Endodermal cell (in vitro differentiated cells): ENCODE measurements around the gene PLCB1. TPM values are rescaled to one million over a fixed set of nuclear protein-coding genes. Genes with fewer than 3 reads are reported as not detected.

Experiments
- DNase-seq: peaks from one replicate; pipeline ENCODE4 v3.0.0-alpha.2; 2017
- H3K27ac ChIP-seq: 2 replicates; pipeline ENCODE4 v1.5.1; 2013; ENCODE audit warnings: mild to moderate bottlenecking, low read depth, low read length, moderate library complexity
- H3K27me3 ChIP-seq: 2 replicates; pipeline ENCODE4 v1.6.1; 2013; ENCODE audit warnings: mild to moderate bottlenecking, low read length, moderate library complexity; ENCODE audit not compliant: insufficient read depth, control insufficient read depth, poor library complexity, severe bottlenecking
- H3K36me3 ChIP-seq: 2 replicates; pipeline ENCODE4 v1.7.0; 2013; ENCODE audit warnings: mild to moderate bottlenecking, low read length, moderate library complexity; ENCODE audit not compliant: control insufficient read depth, insufficient read depth
- H3K4me1 ChIP-seq: one replicate; pipeline ENCODE4 v1.7.0; 2013; ENCODE audit warnings: low read length; ENCODE audit not compliant: control insufficient read depth, insufficient read depth
- H3K4me3 ChIP-seq: 2 replicates; pipeline ENCODE4 v1.5.1; 2013; ENCODE audit warnings: mild to moderate bottlenecking, low read length, moderate library complexity
- H3K9ac ChIP-seq: 2 replicates; pipeline ENCODE4 v1.6.1; 2013; ENCODE audit warnings: mild to moderate bottlenecking, low read length, moderate library complexity; ENCODE audit not compliant: poor library complexity, severe bottlenecking; ENCODE audit errors: extremely low read depth
- H3K9me3 ChIP-seq: 2 replicates; pipeline ENCODE4 v1.6.1; 2013; ENCODE audit warnings: mild to moderate bottlenecking, low read length, moderate library complexity; ENCODE audit not compliant: control insufficient read depth
- H3K27ac Mint-ChIP-seq: 2 replicates; pipeline ENCODE4 v1.8.0; 2020; ENCODE audit warnings: mixed read lengths
- H3K27me3 Mint-ChIP-seq: 2 replicates; pipeline ENCODE4 v1.8.0; 2021; ENCODE audit warnings: mild to moderate bottlenecking, mixed read lengths; ENCODE audit not compliant: insufficient read depth
- H3K36me3 Mint-ChIP-seq: 2 replicates; pipeline ENCODE4 v1.8.0; 2020; ENCODE audit warnings: low read depth, mixed read lengths
- H3K4me1 Mint-ChIP-seq: 2 replicates; pipeline ENCODE4 v1.8.0; 2020; ENCODE audit warnings: mixed read lengths
- H3K4me3 Mint-ChIP-seq: 2 replicates; pipeline ENCODE4 v1.8.0; 2020; ENCODE audit warnings: mild to moderate bottlenecking, moderate library complexity, mixed read lengths
- H3K9me3 Mint-ChIP-seq: 2 replicates; pipeline ENCODE4 v1.8.0; 2020; ENCODE audit warnings: mild to moderate bottlenecking, mixed read lengths
- CTCF ChIP-seq: fragments of 200-600 bp; sonication (generic); conservative IDR thresholded peaks from 2 replicates; pipeline ENCODE4 v1.5.0; 2021; ENCODE audit warnings: antibody characterized with exemption, mild to moderate bottlenecking
- WGBS, 2 experiments: methylation state at CpG; one replicate each; pipeline versions ENCODE4 v1.1.5 to v1.1.7; 2013; ENCODE audit warnings: missing lambda C conversion rate in 2 of 2, mixed read lengths in 1 of 2; ENCODE audit not compliant: insufficient coverage in 1 of 2, insufficient read length in 1 of 2; 5-methylcytosine and 5-hydroxymethylcytosine counted together
- total RNA-seq, 2 donors: library from RNA; stranded (reverse); fragmentation: NEBNext Ultra II Directional in 1 of 2; extraction: Animal tissue kit (Norgen Biotek cat#: 25700) in 1 of 2; gene quantifications; 2 replicates in 1 of 2; 3 replicates in 1 of 2; pipeline ENCODE4 v1.2.1, GENCODE V29; 2021

PLCB1 gene
- total RNA-seq, 2 donors from 2014 or later: 15.3 to 16.5 TPM

- Histone ChIP-seq H3K9ac (no peak overlapping the region), H3K9me3 (peaks cover 8% of the 10 kb centered on the region), H3K4me3 (no peak overlapping the region), H3K27me3 (no peaks in the 10 kb centered on the region), H3K36me3 (no peaks in the 10 kb centered on the region), H3K4me1 (no peaks in the 10 kb centered on the region), H3K27ac (no peak overlapping the region)
- DNase-seq: no peak
- no peak for TF ChIP-seq CTCF
- no peak overlapping the region for H3K4me3 Mint-ChIP-seq
- H3K36me3 Mint-ChIP-seq: peaks cover 16% of the 10 kb centered on the region
- H3K9me3 Mint-ChIP-seq: no peaks in the 10 kb centered on the region
- 91 to 100% methylated on average over 4 to 5 of the region's 5 CpGs for WGBS, 2 experiments
- H3K4me1 Mint-ChIP-seq: peaks cover 2% of the 10 kb centered on the region
- no peak overlapping the region for H3K27ac Mint-ChIP-seq
- H3K27me3 Mint-ChIP-seq: no peaks in the 10 kb centered on the region
Measured at GRCh38 chr20:8706961-8707700, 575.1 kb downstream of the PLCB1 start.

GRCh38 chr20:8709627-8710026 lies 577.6 kb downstream of the PLCB1 start:
- H3K9me3 Mint-ChIP-seq: no peaks in the 10 kb centered on the region
- peaks cover 8% of the 10 kb centered on the region for H3K9me3 ChIP-seq
- H3K27ac ChIP-seq: no peak overlapping the region
- WGBS, 2 experiments: 89 to 98% methylated on average over 3 of the region's 3 CpGs
- H3K4me3 ChIP-seq: no peak overlapping the region
- H3K36me3 ChIP-seq: no peaks in the 10 kb centered on the region
- H3K27me3 Mint-ChIP-seq: no peaks in the 10 kb centered on the region
- H3K4me1 Mint-ChIP-seq: peaks cover 7% of the 10 kb centered on the region
- TF ChIP-seq CTCF: no peak
- H3K4me1 ChIP-seq: peaks cover 8% of the 10 kb centered on the region
- H3K27ac Mint-ChIP-seq: no peak overlapping the region
- peaks cover 16% of the 10 kb centered on the region for H3K36me3 Mint-ChIP-seq
- DNase-seq: no peak
- no peaks in the 10 kb centered on the region for H3K27me3 ChIP-seq
- H3K4me3 Mint-ChIP-seq: no peak overlapping the region
- H3K9ac ChIP-seq: no peak overlapping the region

- Mint-ChIP-seq H3K27ac (peak overlapping the region; percentile 61), H3K4me1 (peaks cover 20% of the 10 kb centered on the region), H3K9me3 (no peaks in the 10 kb centered on the region), H3K36me3 (peaks cover 15% of the 10 kb centered on the region), H3K27me3 (no peaks in the 10 kb centered on the region), H3K4me3 (no peak overlapping the region)
- H3K4me1 ChIP-seq: peaks cover 8% of the 10 kb centered on the region
- no peak overlapping the region for H3K4me3 ChIP-seq
- no peak overlapping the region for H3K27ac ChIP-seq
- H3K27me3 ChIP-seq: no peaks in the 10 kb centered on the region
- WGBS, 2 experiments: 97 to 100% methylated on average over 3 of the region's 3 CpGs
- H3K9ac ChIP-seq: no peak overlapping the region
- no peak for DNase-seq
- TF ChIP-seq CTCF: no peak
- H3K9me3 ChIP-seq: no peaks in the 10 kb centered on the region
- no peaks in the 10 kb centered on the region for H3K36me3 ChIP-seq
Measured at GRCh38 chr20:8711501-8711900, 579.4 kb downstream of the PLCB1 start.
